Stomach (tissue), 9 donors: ENCODE measurements around the gene POLE4. TPM values are rescaled to one million over a fixed set of nuclear protein-coding genes. Genes with fewer than 3 reads are reported as not detected.
A peak's percentile ranks its signal among the peaks of the same experiment; 100 is the strongest.

Source experiments
- DNase-seq, 2 donors: peaks; one replicate each; pipeline versions ENCODE4 v3.0.0 to v3.0.0-alpha.2; 2013 to 2019
- H3K27ac ChIP-seq, 5 donors: fragments of 200-600 bp in 4 of 5; sonication (generic) in 4 of 5; one replicate each; pipeline ENCODE4 v1.5.1; 2013 to 2019; ENCODE audit warnings: mild to moderate bottlenecking in 1 of 5, moderate library complexity in 1 of 5
- H3K27me3 ChIP-seq, 3 donors: fragments of 200-600 bp; sonication (generic); one replicate each; pipeline ENCODE4 v1.5.1; 2017 to 2019; ENCODE audit warnings: mixed run types in 1 of 3
- H3K36me3 ChIP-seq, 4 donors: fragments of 200-600 bp; sonication (generic); 1 replicate in 3 of 4; 2 replicates in 1 of 4; pipeline ENCODE4 v1.5.1; 2016 to 2019
- H3K4me1 ChIP-seq, 4 donors: fragments of 200-600 bp; sonication (generic); one replicate each; pipeline ENCODE4 v1.5.1; 2016 to 2019
- H3K4me3 ChIP-seq, 4 donors: fragments of 200-600 bp; sonication (generic) in 3 of 4; one replicate each; pipeline ENCODE4 v1.5.1; 2016 to 2019; ENCODE audit warnings: mild to moderate bottlenecking in 1 of 4
- H3K9me3 ChIP-seq, 4 donors: fragments of 200-600 bp; sonication (generic); one replicate each; pipeline ENCODE4 v1.5.1; 2016 to 2019
- EP300 ChIP-seq: sonication (generic); formaldehyde crosslinking; IDR thresholded peaks from one replicate; pipeline ENCODE4 v1.6.1; 2017; ENCODE audit warnings: antibody characterized with exemption
- POLR2A ChIP-seq, 4 donors: fragments of 450-650 bp; IDR thresholded peaks; one replicate each; pipeline ENCODE4 v1.6.1; 2016; ENCODE audit warnings: antibody characterized with exemption in 4 of 4, control low read depth in 2 of 4, mild to moderate bottlenecking in 1 of 4, moderate library complexity in 1 of 4
- POLR2AphosphoS5 ChIP-seq, 3 donors: sonication (generic); formaldehyde crosslinking; IDR thresholded peaks; one replicate each; pipeline ENCODE4 v1.6.1; 2016; ENCODE audit warnings: antibody characterized with exemption in 3 of 3
- WGBS, 5 donors: extraction: QIAGEN DNeasy Blood & Tissue Kit in 3 of 5; methylation state at CpG; one replicate each; pipeline versions ENCODE4 v1.1.5 to v1.1.7; 2013 to 2018; 5-methylcytosine and 5-hydroxymethylcytosine counted together
- intact Hi-C: fragments of 100-400 bp; cut with DNase I; formaldehyde crosslinking; loops from one replicate; pipeline ENCODE4 v1.15.1; 2023; ENCODE audit warnings: low total_unique reads
- polyA plus RNA-seq, 3 donors: library from polyadenylated mRNA; stranded (reverse); fragments of 200-250 nt; gene quantifications; one replicate each; pipeline ENCODE4 v1.2.3, GENCODE V29; 2013
- total RNA-seq, 5 donors: library from RNA; depleted of rRNA; stranded (reverse); fragments of >200 nt; gene quantifications; one replicate each; pipeline versions ENCODE4 v1.1.0 to v1.2.3, GENCODE V29; 2014 to 2016
- TF ChIP-seq, protein P1 (sequence below), 7 experiments: fragments of 450-650 bp in 4 of 7; fragments of 200-600 bp in 3 of 7; sonication (generic) in 3 of 7; IDR thresholded peaks; one replicate each; pipeline ENCODE4 v1.5.1; 2016 to 2019; ENCODE audit warnings: antibody characterized with exemption in 7 of 7, control low read depth in 2 of 7, mild to moderate bottlenecking in 1 of 7
- donor health status: healthy with polysubstance abuse.
- donor health status: Bipolar disorder and iron deficiency.
- donor health status: healthy.

The POLE4 gene
- total and polyA plus RNA-seq, 8 donors: 6.7 to 112 (median 39.4) TPM

DNA sequence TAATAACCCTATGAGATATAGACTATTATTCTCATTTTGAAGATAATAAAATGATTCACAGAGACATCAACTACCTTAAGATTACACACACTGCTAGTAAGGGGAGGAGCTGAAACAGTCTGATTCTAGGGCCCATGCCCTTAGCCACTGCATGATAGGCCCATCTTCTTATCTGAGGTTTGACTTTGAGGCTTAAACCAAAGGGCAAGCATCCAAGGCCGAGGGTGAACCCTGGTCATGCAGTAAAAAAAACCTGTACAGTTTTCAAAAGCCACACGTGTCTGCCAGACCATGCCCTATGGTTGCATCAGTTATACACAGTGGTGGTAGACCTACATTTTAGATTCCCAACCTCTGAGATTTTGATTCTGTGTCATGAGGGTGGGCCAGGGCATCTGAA, 44.8 kb downstream of the POLE4 start:
- no peak overlapping the region for H3K27ac ChIP-seq
- H3K4me3 ChIP-seq: no peak overlapping the region
- intact Hi-C loops: no loop called here
- peaks cover 0 to 3% (median 1%) of the 10 kb centered on the region in 4 donors for H3K36me3 ChIP-seq
- TF ChIP-seq EP300: no peak
- no peak for TF ChIP-seq POLR2A (IDR thresholded peaks at IDR 0.05)
- TF ChIP-seq POLR2AphosphoS5 (IDR thresholded peaks at IDR 0.05): no peak
- TF ChIP-seq, protein P1, sequence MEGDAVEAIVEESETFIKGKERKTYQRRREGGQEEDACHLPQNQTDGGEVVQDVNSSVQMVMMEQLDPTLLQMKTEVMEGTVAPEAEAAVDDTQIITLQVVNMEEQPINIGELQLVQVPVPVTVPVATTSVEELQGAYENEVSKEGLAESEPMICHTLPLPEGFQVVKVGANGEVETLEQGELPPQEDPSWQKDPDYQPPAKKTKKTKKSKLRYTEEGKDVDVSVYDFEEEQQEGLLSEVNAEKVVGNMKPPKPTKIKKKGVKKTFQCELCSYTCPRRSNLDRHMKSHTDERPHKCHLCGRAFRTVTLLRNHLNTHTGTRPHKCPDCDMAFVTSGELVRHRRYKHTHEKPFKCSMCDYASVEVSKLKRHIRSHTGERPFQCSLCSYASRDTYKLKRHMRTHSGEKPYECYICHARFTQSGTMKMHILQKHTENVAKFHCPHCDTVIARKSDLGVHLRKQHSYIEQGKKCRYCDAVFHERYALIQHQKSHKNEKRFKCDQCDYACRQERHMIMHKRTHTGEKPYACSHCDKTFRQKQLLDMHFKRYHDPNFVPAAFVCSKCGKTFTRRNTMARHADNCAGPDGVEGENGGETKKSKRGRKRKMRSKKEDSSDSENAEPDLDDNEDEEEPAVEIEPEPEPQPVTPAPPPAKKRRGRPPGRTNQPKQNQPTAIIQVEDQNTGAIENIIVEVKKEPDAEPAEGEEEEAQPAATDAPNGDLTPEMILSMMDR (IDR thresholded peaks at IDR 0.05): no peak
- no peaks in the 10 kb centered on the region for H3K4me1 ChIP-seq
- H3K27me3 ChIP-seq: no peaks in the 10 kb centered on the region
- 49 to 68% (median 54%) methylated on average over 2 of the region's 2 CpGs for WGBS, 5 donors
- no peaks in the 10 kb centered on the region for H3K9me3 ChIP-seq
- DNase-seq: no peak

DNA sequence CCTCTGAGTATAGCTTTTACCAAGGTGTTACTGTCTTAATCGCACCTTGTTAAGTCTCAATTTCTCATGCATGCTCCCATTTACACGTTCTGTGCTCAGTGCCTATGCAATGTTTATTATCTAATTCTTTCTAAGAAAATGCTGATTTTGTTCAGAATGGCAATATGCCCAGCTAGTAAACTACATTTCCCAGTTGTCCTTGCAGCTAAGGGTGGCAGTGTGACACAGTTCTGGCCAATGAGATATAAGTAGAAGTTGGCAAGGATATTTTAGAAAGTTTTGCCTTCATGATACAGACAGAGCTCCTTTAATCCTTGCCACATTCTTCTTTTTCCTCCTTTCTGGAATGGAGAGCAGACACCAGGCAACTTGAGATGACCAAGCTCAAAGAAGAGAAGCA, 45.3 kb downstream of the POLE4 start:
- no peaks in the 10 kb centered on the region for H3K4me1 ChIP-seq
- WGBS, 5 donors: 70 to 80% (median 76%) methylated on average over 2 of the region's 2 CpGs
- no peaks in the 10 kb centered on the region for H3K36me3 ChIP-seq
- TF ChIP-seq POLR2AphosphoS5 (IDR thresholded peaks at IDR 0.05) (no peak), EP300 (no peak)
- H3K27ac ChIP-seq: no peak overlapping the region
- H3K4me3 ChIP-seq: no peak overlapping the region
- intact Hi-C loops: no loop called here
- no peak for DNase-seq
- H3K27me3 ChIP-seq: no peaks in the 10 kb centered on the region
- H3K9me3 ChIP-seq: no peaks in the 10 kb centered on the region

DNA sequence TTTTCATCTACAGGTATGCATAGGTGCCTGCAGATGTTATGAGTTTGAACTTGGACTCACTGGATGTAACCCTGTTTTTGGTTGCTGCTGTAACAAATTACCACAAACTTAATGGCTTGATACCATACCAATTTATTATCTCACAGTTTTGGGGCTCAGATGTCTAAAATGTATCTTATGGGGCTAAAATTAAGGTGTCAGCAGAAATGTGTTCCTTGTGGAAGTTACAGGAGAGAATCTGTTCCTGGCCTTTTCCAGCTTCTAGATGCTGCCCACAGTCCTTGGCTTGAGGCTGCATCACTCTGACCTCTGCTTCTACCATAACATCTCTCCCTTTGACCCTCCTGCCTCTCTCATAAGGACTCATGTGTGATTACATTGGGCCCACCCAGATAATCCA, 47.6 kb downstream of the POLE4 start:
- Histone ChIP-seq H3K27me3 (no peaks in the 10 kb centered on the region), H3K27ac (no peak overlapping the region), H3K4me1 (no peaks in the 10 kb centered on the region), H3K4me3 (no peak overlapping the region), H3K36me3 (no peaks in the 10 kb centered on the region), H3K9me3 (no peaks in the 10 kb centered on the region)
- TF ChIP-seq EP300: no peak
- TF ChIP-seq, protein P1 (IDR thresholded peaks at IDR 0.05): no peak
- TF ChIP-seq POLR2A (IDR thresholded peaks at IDR 0.05): no peak
- no peak for TF ChIP-seq POLR2AphosphoS5 (IDR thresholded peaks at IDR 0.05)
- DNase-seq: no peak
- intact Hi-C loops: no loop called here

DNA sequence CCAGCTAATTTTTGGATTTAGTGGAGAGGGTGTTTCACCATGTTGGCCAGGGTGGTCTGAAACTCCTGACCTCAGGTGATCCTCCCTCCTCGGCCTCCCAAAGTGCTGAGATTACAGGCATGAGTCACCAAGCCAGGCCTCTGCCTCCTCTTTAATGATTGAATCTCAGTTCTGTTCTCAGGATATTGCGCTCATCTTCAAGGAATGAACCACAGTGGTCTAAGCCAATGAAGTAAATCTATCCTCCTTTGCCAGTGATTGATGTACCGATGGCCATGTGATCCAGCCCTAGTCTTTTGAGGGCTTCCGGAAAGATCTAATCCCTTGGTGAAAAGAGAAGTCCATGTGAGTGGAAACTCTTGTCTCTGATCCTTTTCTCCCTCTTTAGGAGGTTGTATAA, 48.6 kb downstream of the POLE4 start:
- Histone ChIP-seq H3K27ac (no peak overlapping the region), H3K9me3 (no peaks in the 10 kb centered on the region), H3K4me1 (no peaks in the 10 kb centered on the region), H3K4me3 (no peak overlapping the region), H3K27me3 (no peaks in the 10 kb centered on the region), H3K36me3 (no peaks in the 10 kb centered on the region)
- WGBS, 5 donors: 88 to 97% (median 97%) methylated on average over 4 of the region's 4 CpGs
- DNase-seq: no peak
- TF ChIP-seq EP300 (no peak), POLR2AphosphoS5 (IDR thresholded peaks at IDR 0.05) (no peak)
- TF ChIP-seq, protein P1 (IDR thresholded peaks at IDR 0.05): no peak
- intact Hi-C loops: no loop called here

DNA sequence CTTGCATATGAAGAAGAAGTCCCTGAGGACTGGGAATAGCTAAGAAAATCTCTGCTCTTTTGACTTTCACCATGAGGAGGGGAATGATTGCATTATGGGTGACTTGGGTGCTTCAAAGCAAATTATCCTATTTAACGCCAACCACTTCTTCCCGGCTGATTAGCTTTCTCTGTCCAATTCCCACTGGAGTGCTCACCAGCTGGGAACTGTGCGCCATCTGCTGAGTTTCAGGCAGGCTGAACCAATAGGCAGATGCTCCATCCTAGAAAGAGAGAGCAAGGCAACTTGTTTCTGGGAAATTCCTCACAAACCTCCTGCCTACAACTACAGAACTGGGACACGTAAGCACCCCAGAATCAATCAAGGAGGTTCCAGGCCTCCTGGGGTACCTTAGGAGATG, 49.4 kb downstream of the POLE4 start:
- Histone ChIP-seq H3K4me1 (no peaks in the 10 kb centered on the region), H3K27me3 (no peaks in the 10 kb centered on the region), H3K27ac (no peak overlapping the region), H3K9me3 (no peaks in the 10 kb centered on the region), H3K4me3 (no peak overlapping the region), H3K36me3 (no peaks in the 10 kb centered on the region)
- DNase-seq: peak in 1 of 2 donors; percentile 29
- TF ChIP-seq EP300 (no peak), POLR2AphosphoS5 (IDR thresholded peaks at IDR 0.05) (no peak), POLR2A (IDR thresholded peaks at IDR 0.05) (no peak)
- TF ChIP-seq, protein P1 (IDR thresholded peaks at IDR 0.05): no peak
- WGBS, 5 donors: 84 to 97% (median 92%) methylated on average over 3 to 4 of the region's 4 CpGs
- intact Hi-C loops: no loop called here
